Measurements from ENCODE around the gene KREMEN2. TPM values are rescaled to one million over a fixed set of nuclear protein-coding genes. Genes with fewer than 3 reads are reported as not detected.
A peak's percentile ranks its signal among the peaks of the same experiment; 100 is the strongest.

The KREMEN2 gene
- total and polyA plus RNA-seq, 2 experiments from 2014 or later, result 3.6 to 4.9 TPM

GRCh38 chr16:3004319-3004718 lies 40.2 kb downstream of the KREMEN2 start:
- Histone ChIP-seq H3K79me2 (no peaks in the 10 kb centered on the region), H4K20me1 (ENCODE audit: insufficient read depth, poor library complexity, severe bottlenecking) (no peaks in the 10 kb centered on the region), H3K9me2 (replicated peaks; ENCODE audit: insufficient read depth) (no peaks in the 10 kb centered on the region), H3K4me2 (no peak overlapping the region), H3K4me1 (ENCODE audit: insufficient read depth) (peaks cover 31% of the 10 kb centered on the region), H3K27me3 (no peaks in the 10 kb centered on the region), H3K9me3 (ENCODE audit: low read depth) (no peaks in the 10 kb centered on the region), H2AFZ (no peak overlapping the region), H3K27ac (no peak overlapping the region), H3K4me3 (no peak overlapping the region), H3K36me3 (replicated peaks; ENCODE audit: insufficient read depth, low read depth) (no peaks in the 10 kb centered on the region)
- DNase-seq (ENCODE audit: low spot score), result peak; percentile 62
- no peak for TF ChIP-seq EZH2 (IDR thresholded peaks at IDR 0.05; ENCODE audit: borderline replicate concordance)
- TF ChIP-seq, protein P1, sequence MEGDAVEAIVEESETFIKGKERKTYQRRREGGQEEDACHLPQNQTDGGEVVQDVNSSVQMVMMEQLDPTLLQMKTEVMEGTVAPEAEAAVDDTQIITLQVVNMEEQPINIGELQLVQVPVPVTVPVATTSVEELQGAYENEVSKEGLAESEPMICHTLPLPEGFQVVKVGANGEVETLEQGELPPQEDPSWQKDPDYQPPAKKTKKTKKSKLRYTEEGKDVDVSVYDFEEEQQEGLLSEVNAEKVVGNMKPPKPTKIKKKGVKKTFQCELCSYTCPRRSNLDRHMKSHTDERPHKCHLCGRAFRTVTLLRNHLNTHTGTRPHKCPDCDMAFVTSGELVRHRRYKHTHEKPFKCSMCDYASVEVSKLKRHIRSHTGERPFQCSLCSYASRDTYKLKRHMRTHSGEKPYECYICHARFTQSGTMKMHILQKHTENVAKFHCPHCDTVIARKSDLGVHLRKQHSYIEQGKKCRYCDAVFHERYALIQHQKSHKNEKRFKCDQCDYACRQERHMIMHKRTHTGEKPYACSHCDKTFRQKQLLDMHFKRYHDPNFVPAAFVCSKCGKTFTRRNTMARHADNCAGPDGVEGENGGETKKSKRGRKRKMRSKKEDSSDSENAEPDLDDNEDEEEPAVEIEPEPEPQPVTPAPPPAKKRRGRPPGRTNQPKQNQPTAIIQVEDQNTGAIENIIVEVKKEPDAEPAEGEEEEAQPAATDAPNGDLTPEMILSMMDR (IDR thresholded peaks at IDR 0.05; ENCODE audit: poor library complexity), result no peak
- TF ChIP-seq EZH2phosphoT487 (IDR thresholded peaks at IDR 0.05; ENCODE audit: low read depth, severe bottlenecking, unreplicated experiment), result no peak
- WGBS (ENCODE audit: low lambda C conversion rate, missing lambda C conversion rate), result 0% methylated on average over 1 of the region's 67 CpGs

GRCh38 chr16:3004781-3005284 lies 40.8 kb downstream of the KREMEN2 start:
- Histone ChIP-seq H3K79me2 (no peaks in the 10 kb centered on the region), H3K27ac (peak overlapping the region; percentile 97), H3K4me1 (ENCODE audit: insufficient read depth) (peaks cover 34% of the 10 kb centered on the region), H3K9me2 (replicated peaks; ENCODE audit: insufficient read depth) (no peaks in the 10 kb centered on the region), H3K9me3 (ENCODE audit: low read depth) (no peaks in the 10 kb centered on the region), H4K20me1 (ENCODE audit: insufficient read depth, poor library complexity, severe bottlenecking) (no peaks in the 10 kb centered on the region), H3K4me2 (peak overlapping the region; percentile 83), H3K4me3 (peak overlapping the region; percentile 43), H3K36me3 (replicated peaks; ENCODE audit: insufficient read depth, low read depth) (no peaks in the 10 kb centered on the region), H3K27me3 (no peaks in the 10 kb centered on the region), H2AFZ (no peak overlapping the region)
- TF ChIP-seq EZH2phosphoT487 (IDR thresholded peaks at IDR 0.05; ENCODE audit: low read depth, severe bottlenecking, unreplicated experiment) (no peak), EZH2 (IDR thresholded peaks at IDR 0.05; ENCODE audit: borderline replicate concordance) (no peak)
- TF ChIP-seq, protein P1 (IDR thresholded peaks at IDR 0.05; ENCODE audit: poor library complexity), result no peak
- peak; percentile 59 for DNase-seq (ENCODE audit: low spot score)
- WGBS (ENCODE audit: low lambda C conversion rate, missing lambda C conversion rate), result 4% methylated on average over 21 of the region's 25 CpGs

DNA sequence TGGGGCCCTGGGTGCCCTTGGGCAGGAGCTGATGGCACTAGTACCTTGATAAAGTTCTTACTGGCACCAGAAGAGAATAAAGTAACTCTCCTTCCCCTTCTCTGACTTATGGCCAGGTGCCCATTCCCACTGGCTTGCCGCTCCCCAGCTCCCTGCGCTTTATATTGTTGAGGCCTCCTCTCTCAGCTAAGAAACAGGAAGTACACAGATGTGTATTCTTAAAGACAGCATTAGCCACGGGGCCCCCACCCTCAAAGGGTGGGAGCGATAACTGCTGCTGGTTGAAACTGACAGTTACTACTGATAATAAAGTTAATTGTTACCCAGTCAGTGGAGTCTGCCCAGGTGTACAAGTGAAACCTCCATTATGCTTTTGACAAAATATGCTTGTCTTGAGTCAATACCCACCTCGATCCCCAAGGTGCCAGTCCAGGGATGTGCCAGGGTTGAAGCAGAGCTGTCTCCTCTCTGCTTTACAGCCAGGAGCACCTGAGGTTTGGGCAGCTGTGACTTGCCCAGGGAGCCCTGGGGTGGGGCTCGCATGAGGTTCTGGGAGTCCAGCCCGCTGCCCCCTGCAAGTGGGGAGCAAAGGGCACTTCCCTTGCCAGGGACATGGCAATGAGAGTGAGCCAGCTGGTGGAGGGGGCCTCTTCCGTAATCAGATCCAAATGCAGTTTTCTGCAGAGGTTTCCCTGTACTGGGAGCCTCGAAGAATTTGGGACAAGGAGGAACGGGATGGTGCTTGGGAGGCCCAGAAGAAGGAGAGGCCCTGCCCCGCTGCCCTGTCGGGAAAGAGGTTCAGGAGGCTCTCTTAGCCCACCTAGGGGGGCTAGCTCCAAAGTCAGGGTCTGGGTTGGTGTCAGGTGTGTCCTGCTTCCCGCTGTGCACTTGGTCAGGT lies 43.2 kb downstream of the KREMEN2 start:
- peak; percentile 73 for DNase-seq (ENCODE audit: low spot score)
- Histone ChIP-seq H4K20me1 (ENCODE audit: insufficient read depth, poor library complexity, severe bottlenecking) (no peaks in the 10 kb centered on the region), H3K27me3 (no peaks in the 10 kb centered on the region), H3K4me1 (ENCODE audit: insufficient read depth) (peaks cover 54% of the 10 kb centered on the region), H3K27ac (peak overlapping the region; percentile 97), H3K4me2 (peak overlapping the region; percentile 83), H3K9me2 (replicated peaks; ENCODE audit: insufficient read depth) (no peaks in the 10 kb centered on the region), H3K36me3 (replicated peaks; ENCODE audit: insufficient read depth, low read depth) (no peaks in the 10 kb centered on the region), H3K4me3 (no peak overlapping the region), H2AFZ (no peak overlapping the region), H3K9me3 (ENCODE audit: low read depth) (no peaks in the 10 kb centered on the region), H3K79me2 (no peaks in the 10 kb centered on the region)
- no peak for TF ChIP-seq EZH2phosphoT487 (IDR thresholded peaks at IDR 0.05; ENCODE audit: low read depth, severe bottlenecking, unreplicated experiment)
- WGBS (ENCODE audit: low lambda C conversion rate, missing lambda C conversion rate), result 39% methylated on average over 13 of the region's 13 CpGs
